ENCODE measurements around the gene JUN.
A peak's percentile ranks its signal among the peaks of the same experiment; 100 is the strongest.

DNA sequence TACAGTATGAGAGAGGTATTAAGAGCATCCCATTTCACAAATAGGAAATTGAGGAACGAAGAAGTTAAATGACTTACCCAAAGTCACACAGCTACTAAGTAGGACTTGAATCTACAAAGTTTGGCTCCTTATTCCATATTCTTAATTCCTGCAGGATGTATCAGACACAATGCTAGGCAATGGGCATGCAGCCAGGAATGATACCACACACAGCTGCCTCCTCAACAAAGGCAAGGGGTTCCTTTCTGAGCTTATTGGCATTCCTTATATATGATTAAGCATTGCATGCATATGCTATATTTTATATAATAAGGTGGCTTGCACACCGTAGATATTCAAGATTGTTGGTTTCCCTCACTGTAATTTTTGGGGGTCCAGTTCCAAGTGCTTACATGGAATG is 34.2 kb upstream of the JUN start:
- TF ChIP-seq, protein P1, sequence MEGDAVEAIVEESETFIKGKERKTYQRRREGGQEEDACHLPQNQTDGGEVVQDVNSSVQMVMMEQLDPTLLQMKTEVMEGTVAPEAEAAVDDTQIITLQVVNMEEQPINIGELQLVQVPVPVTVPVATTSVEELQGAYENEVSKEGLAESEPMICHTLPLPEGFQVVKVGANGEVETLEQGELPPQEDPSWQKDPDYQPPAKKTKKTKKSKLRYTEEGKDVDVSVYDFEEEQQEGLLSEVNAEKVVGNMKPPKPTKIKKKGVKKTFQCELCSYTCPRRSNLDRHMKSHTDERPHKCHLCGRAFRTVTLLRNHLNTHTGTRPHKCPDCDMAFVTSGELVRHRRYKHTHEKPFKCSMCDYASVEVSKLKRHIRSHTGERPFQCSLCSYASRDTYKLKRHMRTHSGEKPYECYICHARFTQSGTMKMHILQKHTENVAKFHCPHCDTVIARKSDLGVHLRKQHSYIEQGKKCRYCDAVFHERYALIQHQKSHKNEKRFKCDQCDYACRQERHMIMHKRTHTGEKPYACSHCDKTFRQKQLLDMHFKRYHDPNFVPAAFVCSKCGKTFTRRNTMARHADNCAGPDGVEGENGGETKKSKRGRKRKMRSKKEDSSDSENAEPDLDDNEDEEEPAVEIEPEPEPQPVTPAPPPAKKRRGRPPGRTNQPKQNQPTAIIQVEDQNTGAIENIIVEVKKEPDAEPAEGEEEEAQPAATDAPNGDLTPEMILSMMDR (IDR thresholded peaks at IDR 0.05; ENCODE audit: extremely low read depth in 1 of 2, insufficient read depth in 1 of 2, low read depth in 1 of 2, low read length in 2 of 2) = no peak
- TF ChIP-seq GATA2 (IDR thresholded peaks at IDR 0.05; ENCODE audit: insufficient read depth, insufficient read length, low read depth, low read length) (peak; percentile 51), POLR2AphosphoS5 (IDR thresholded peaks at IDR 0.05; ENCODE audit: insufficient read depth, low read depth, low read length) (peak; percentile 71)

Measured in endothelial cell of umbilical vein (primary cell).